Measurements from ENCODE around the gene BMPR1A. TPM values are rescaled to one million over a fixed set of nuclear protein-coding genes. Genes with fewer than 3 reads are reported as not detected.

The BMPR1A gene
- polyA plus RNA-seq, 3 donors: 0.25 to 0.67 (median 0.61) TPM

- no peak overlapping the region for H2AFZ ChIP-seq (ENCODE audit: insufficient read depth, low read depth, low read length, poor library complexity, severe bottlenecking)
- H3K4me3 Mint-ChIP-seq: no peak overlapping the region
- H3K27ac Mint-ChIP-seq: no peak overlapping the region
- intact Hi-C loops (cut with micrococcal nuclease): no loop called here
- no peak for DNase-seq
- H3K4me1 Mint-ChIP-seq: no peaks in the 10 kb centered on the region
- no peaks in the 10 kb centered on the region for H4K20me1 ChIP-seq (ENCODE audit: insufficient read depth, low read length)
- no peaks in the 10 kb centered on the region for H3K79me2 ChIP-seq (ENCODE audit: insufficient read depth, low read length)
- H3K27me3 Mint-ChIP-seq (ENCODE audit: low read depth in 3 of 3): peaks cover 1 to 5% (median 1%) of the 10 kb centered on the region in 3 donors
- no peak overlapping the region for H3K27ac ChIP-seq (ENCODE audit: low read depth in 1 of 2, low read length in 2 of 2)
- H3K9ac ChIP-seq (ENCODE audit: insufficient read depth, low read length, poor library complexity, severe bottlenecking): no peak overlapping the region
- no peak overlapping the region for H3K4me2 ChIP-seq (replicated peaks; ENCODE audit: extremely low read depth, low read length, poor library complexity, severe bottlenecking)
- TF ChIP-seq, protein P1, sequence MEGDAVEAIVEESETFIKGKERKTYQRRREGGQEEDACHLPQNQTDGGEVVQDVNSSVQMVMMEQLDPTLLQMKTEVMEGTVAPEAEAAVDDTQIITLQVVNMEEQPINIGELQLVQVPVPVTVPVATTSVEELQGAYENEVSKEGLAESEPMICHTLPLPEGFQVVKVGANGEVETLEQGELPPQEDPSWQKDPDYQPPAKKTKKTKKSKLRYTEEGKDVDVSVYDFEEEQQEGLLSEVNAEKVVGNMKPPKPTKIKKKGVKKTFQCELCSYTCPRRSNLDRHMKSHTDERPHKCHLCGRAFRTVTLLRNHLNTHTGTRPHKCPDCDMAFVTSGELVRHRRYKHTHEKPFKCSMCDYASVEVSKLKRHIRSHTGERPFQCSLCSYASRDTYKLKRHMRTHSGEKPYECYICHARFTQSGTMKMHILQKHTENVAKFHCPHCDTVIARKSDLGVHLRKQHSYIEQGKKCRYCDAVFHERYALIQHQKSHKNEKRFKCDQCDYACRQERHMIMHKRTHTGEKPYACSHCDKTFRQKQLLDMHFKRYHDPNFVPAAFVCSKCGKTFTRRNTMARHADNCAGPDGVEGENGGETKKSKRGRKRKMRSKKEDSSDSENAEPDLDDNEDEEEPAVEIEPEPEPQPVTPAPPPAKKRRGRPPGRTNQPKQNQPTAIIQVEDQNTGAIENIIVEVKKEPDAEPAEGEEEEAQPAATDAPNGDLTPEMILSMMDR (IDR thresholded peaks at IDR 0.05): no peak
- H3K27me3 ChIP-seq (ENCODE audit: control insufficient read depth in 2 of 2, insufficient read depth in 2 of 2, low read length in 2 of 2): peaks cover 0 to 3% of the 10 kb centered on the region in 2 donors
- 90% methylated on average over 5 of the region's 6 CpGs for WGBS (ENCODE audit: insufficient coverage)
- H3K9me3 Mint-ChIP-seq: peaks cover 0 to 4% (median 2%) of the 10 kb centered on the region in 7 donors
- H3K9me3 ChIP-seq (replicated peaks in 1 of 2; ENCODE audit: control insufficient read depth in 1 of 2, insufficient read depth in 1 of 2, low read length in 2 of 2): no peaks in the 10 kb centered on the region
- peaks cover 4 to 6% of the 10 kb centered on the region in 2 donors for H3K4me1 ChIP-seq (ENCODE audit: control insufficient read depth in 1 of 2, insufficient read depth in 2 of 2, low read length in 2 of 2)
- H3K4me3 ChIP-seq (replicated peaks in 1 of 3; ENCODE audit: low read depth in 2 of 3, low read length in 3 of 3): no peak overlapping the region
- H3K36me3 Mint-ChIP-seq: no peaks in the 10 kb centered on the region
- H3K36me3 ChIP-seq (replicated peaks in 1 of 2; ENCODE audit: control insufficient read depth in 1 of 2, insufficient read depth in 2 of 2, low read length in 2 of 2): no peaks in the 10 kb centered on the region
These were observed 184.3 kb downstream of the BMPR1A start for GRCh38 chr10:86940677-86941076.

DNA sequence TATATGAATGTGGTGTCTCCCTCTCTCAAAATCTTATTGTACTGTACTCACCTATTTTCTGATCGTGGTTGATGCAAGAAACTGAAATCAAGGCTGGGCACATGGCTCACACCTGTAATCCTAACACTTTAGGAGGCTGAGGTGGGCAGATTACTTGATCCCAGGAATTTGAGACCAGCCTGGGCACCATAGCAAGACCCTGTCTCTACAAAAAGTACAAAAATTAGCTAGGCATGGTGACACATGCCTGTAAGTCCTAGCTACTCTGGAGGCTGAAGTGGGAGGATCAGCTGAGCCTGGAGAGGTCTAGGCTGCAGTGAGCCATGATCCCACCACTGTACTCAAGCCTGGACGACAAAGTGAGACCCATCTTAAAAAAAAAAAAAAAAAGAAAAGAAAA lies 185.0 kb downstream of the BMPR1A start:
- Histone ChIP-seq H3K27me3 (ENCODE audit: control insufficient read depth in 2 of 2, insufficient read depth in 2 of 2, low read length in 2 of 2) (peaks cover 0 to 3% of the 10 kb centered on the region in 2 donors), H3K4me1 (ENCODE audit: control insufficient read depth in 1 of 2, insufficient read depth in 2 of 2, low read length in 2 of 2) (peaks cover 4 to 6% of the 10 kb centered on the region in 2 donors), H2AFZ (ENCODE audit: insufficient read depth, low read depth, low read length, poor library complexity, severe bottlenecking) (no peak overlapping the region), H3K9ac (ENCODE audit: insufficient read depth, low read length, poor library complexity, severe bottlenecking) (no peak overlapping the region), H3K79me2 (ENCODE audit: insufficient read depth, low read length) (no peaks in the 10 kb centered on the region), H3K4me2 (replicated peaks; ENCODE audit: extremely low read depth, low read length, poor library complexity, severe bottlenecking) (no peak overlapping the region), H3K9me3 (replicated peaks in 1 of 2; ENCODE audit: control insufficient read depth in 1 of 2, insufficient read depth in 1 of 2, low read length in 2 of 2) (no peaks in the 10 kb centered on the region), H3K27ac (ENCODE audit: low read depth in 1 of 2, low read length in 2 of 2) (no peak overlapping the region), H3K36me3 (replicated peaks in 1 of 2; ENCODE audit: control insufficient read depth in 1 of 2, insufficient read depth in 2 of 2, low read length in 2 of 2) (no peaks in the 10 kb centered on the region), H3K4me3 (replicated peaks in 1 of 3; ENCODE audit: low read depth in 2 of 3, low read length in 3 of 3) (no peak overlapping the region), H4K20me1 (ENCODE audit: insufficient read depth, low read length) (no peaks in the 10 kb centered on the region)
- Mint-ChIP-seq H3K4me1 (no peaks in the 10 kb centered on the region), H3K9me3 (peaks cover 0 to 4% (median 2%) of the 10 kb centered on the region in 7 donors), H3K27ac (no peak overlapping the region), H3K36me3 (no peaks in the 10 kb centered on the region), H3K27me3 (ENCODE audit: low read depth in 3 of 3) (peaks cover 1 to 5% (median 2%) of the 10 kb centered on the region in 3 donors), H3K4me3 (no peak overlapping the region)
- no CpG with 5 or more reads among the region's 2 CpGs for WGBS (ENCODE audit: insufficient coverage)
- intact Hi-C loops (cut with micrococcal nuclease): no loop called here
- TF ChIP-seq, protein P1 (IDR thresholded peaks at IDR 0.05): no peak
- no peak for DNase-seq

Data from CD14-positive monocyte (primary cell).